Stimulated activated CD8-positive, alpha-beta memory T cell treated with anti-CD3 and anti-CD28 coated beads, Interleukin-15, amount 100 ng/mL, for 24 hours (primary cell): ENCODE results near the gene STK32A.
"Not testable (repeated sequence)": the region's sequence is repeated elsewhere in the genome, so short reads cannot be mapped to it uniquely, and the experiment has no call there.

Experiments
- DNase-seq: peaks from one replicate; pipeline ENCODE4 v3.0.0-alpha.2; 2020; ENCODE audit warnings: low read depth

The STK32A gene

DNA sequence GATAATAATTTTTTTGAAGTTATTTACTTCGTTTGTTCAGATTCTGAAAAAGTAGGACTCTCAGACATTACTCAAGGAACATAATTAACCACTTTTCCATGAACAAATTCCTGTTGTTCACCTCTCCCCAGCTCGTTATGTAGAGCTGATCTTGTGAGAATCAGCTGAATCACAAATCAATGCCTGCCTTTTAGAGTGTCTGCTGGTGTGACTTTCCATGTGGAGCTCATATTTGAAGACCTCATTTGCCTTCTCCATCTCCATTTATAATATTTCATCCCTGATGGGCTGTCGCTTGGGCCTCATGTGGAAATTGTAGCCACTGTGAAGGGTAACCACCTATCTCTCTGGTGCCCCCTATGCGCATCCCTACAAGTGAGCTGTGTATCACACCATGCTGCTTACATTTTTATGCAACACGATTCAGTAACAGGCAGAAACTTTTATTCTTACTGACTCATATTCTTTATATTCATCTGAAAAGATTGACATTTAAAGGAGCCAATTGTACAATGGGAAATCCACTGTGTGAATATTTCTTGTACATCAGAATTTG, 111.3 kb downstream of the STK32A start:
- DNase-seq, result no peak

DNA sequence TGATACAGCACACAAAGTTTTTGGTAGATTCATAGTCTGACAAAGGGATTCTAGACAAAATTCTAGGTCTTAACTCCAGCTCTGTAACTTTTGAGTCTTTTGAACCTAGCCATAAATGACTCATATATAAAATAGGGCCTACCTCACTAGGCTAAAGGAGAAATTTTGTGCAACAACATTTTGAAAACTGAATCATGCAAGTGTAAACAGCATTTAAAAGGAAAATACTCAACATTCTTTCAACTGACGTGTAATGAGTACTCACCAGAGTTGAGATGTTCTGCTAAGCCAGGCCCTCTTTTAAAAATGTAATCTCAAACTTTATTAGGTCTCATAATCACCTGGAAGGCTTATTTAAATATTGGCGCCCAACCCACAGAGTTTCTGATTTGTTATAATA, 113.2 kb downstream of the STK32A start:
- no peak for DNase-seq

- no peak for DNase-seq
Measured at GRCh38 chr5:147348451-147348850, 113.6 kb downstream of the STK32A start.

GRCh38 chr5:147349241-147349640, 114.4 kb downstream of the STK32A start:
- DNase-seq, result no peak

DNA sequence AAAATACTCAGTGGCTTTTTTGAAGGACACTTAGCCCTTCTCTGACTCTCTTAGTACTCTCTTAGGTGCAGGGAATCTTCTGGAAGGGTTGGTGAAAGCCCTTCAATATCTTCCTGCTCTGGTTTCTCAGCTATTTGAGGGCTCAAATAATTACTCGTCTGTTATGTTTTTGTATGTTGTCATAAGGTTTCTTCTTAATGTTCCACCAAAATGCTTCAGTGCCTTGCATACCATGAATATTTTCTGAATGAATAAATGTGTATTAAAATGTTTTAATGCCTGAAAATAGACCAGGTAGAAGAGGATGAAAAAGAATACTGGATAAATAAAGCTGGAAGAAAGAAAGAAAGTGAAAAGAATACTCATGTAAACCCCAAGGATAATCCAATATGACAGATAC, 124.3 kb downstream of the STK32A start:
- no peak for DNase-seq

- no peak for DNase-seq
Measured at GRCh38 chr5:147359581-147359980, 124.8 kb downstream of the STK32A start.

- DNase-seq, result no peak
Measured at GRCh38 chr5:147360816-147361215, 126.0 kb downstream of the STK32A start.

GRCh38 chr5:147361441-147362175, 126.8 kb downstream of the STK32A start:
- no peak for DNase-seq

DNA sequence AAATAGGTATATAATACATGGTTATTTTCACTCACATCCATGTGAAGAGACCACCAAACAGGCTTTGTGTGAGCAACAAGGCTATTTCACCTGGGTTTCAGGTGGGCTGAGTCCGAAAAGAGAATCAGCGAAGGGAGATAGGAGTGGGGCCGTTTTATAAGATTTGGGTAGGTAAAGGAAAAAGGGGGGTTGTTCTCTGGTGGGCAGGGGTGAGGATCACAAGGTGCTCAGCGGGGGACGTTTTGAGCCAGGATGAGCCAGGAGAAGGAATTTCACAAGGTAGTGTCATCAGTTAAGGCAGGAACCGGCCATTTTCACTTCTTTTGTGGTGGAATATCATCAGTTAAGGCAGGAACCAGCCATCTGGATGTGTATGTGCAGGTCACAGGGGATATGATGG, 132.6 kb downstream of the STK32A start:
- not testable (repeated sequence) for DNase-seq

DNA sequence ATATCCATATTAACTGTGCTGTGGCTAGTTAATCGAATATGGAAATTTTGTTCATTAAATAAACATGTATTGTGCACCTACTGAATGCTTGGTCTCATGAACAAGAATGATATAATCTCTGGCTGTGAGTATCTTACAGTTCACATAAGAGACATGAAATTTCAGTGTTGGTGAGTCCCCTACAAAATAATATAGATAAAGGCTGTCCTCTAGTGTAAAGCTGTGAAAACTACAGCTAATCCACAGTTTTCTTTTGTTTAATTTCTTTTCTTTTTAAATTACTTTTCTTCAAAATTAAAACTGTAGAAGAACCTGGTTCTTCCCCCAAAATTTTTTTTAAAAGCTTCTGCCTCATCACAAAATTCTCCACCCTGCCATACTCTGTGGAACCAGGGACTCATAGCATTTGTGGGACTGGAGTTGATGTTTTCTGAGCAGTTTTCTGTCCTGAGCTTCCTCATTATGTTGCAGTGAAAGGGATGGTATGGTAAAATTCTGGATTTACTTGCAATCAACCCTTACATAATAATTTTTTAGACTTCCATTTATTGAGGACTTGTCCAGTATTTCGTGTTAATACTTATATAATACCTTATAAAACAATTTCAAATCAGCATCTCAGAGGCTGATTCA, 135.0 kb downstream of the STK32A start:
- DNase-seq, result no peak

- DNase-seq, result no peak
Measured at GRCh38 chr5:147371290-147371689, 136.5 kb downstream of the STK32A start.

DNA sequence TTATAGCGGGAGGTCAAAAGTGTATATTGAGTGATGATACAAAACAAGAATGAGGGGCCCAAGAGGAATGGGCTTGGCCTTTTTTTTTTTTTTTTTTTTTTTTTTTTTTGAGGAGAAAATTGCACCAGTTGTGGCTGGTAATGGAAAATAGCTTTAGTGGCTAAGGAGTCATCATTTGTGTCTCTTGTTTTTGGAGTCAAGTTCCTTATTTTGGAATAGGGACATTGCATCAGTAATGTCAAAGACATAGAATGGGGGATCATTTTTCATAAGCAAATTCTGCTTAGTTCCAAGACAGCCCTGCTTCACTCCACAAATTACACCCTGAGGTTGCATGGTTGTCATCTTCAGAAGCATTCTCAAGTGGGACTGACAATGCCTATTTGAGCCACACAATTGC, 137.4 kb downstream of the STK32A start:
- DNase-seq, result no peak

- no peak for DNase-seq
Measured at GRCh38 chr5:147373328-147373727, 138.5 kb downstream of the STK32A start.

DNA sequence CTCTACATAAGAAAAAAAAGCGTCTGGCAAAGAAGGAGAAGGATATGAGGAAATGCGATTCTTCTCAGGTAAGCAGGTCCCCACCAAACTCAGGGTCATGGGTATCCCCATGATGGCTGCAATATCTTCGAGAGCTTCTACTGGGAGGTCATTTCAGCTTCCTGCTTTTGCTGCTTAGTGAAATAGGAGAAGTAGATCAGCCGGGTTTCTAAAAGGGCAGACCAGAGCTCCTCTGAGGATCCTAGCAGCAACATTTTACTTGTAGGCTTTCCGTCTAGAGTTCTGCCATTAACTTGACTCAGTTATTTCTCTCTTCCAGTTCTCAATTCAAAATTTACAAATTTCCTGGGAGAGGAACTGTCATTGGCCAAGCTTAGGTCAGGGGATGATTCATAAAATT, 140.3 kb downstream of the STK32A start:
- no peak for DNase-seq

DNA sequence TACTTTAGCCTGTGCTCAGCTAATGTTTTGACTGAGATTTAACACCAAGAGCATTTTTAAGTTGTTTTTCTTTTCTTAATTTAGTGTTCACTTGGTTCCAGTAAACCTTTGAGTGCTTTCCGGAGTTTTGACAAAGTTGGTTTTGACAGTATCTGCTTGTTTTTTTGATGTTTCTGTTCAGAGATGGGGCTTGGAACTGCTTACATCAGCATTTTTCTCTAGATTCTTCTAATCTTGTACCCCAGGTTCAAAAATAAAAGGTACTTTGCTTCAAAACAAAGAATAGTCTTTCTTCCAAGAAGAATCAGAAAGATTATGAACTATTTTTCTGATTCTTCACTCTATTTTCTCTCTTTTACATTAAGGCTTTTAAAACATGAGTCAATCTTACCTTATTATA, 142.9 kb downstream of the STK32A start:
- no peak for DNase-seq

DNA sequence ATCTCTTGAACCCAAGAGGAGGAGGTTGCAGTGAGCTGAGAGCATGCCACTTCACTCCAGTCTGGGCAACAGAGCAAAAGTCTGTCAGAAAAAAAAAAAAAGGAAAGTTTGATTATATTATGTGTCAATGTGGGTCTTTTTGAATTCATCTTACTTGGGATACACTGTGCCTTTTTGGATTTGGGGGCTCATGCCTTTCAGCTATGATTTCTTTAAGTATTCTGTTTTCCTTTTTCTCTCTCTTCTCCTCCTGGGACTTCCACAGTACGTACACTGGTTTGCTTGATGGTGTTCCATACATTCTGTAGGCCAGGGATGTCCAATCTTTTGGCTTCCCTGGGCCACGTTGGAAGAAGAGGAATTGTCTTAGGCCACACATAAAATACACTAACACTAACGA, 146.7 kb downstream of the STK32A start:
- DNase-seq, result no peak

DNA sequence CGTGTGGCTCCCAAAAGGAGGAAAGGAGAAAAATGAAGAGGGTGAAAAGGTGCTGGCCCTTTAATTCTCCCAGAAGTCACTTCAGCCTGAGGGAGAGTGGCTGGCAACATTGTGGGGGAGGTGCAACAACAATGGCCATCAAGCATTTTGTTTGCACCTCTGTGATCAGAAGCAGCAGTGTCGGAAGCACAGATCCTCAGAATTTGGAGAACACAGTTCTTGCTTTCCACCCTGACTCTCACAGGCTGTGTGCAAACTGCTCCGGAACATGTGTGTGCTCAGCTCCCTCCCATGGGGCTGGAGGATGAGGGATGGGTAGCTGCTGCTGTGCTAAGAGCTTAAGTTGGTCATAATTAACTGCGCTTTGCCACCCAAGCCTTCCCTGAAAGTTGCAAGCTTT, 147.9 kb downstream of the STK32A start:
- DNase-seq, result no peak

GRCh38 chr5:147384346-147385193, 149.7 kb downstream of the STK32A start:
- no peak for DNase-seq

DNA sequence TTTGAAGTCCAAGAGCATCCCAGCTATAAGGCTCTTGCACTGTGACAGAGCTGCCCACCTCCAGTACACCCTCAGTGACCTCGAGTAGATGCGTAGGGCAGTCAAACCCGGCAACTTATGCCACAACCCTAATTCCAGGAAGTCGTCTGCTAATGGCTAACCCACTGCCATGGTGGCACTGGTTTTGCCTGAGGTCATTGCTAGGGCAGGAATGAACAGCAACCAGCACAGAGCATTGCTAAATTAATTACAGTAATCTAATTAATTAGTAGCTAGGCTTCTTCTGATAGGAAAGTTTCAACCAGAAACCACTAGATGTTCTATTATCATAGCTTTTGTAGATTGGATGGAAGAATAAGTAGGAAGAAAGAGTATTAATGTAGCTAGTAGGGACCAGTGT, 152.3 kb downstream of the STK32A start:
- no peak for DNase-seq

- DNase-seq, result no peak
Measured at GRCh38 chr5:147388184-147389108, 153.6 kb downstream of the STK32A start.

- DNase-seq, result no peak
Measured at GRCh38 chr5:147390654-147391225, 155.9 kb downstream of the STK32A start.
